ENCODE results near the gene CILP2. TPM values are rescaled to one million over a fixed set of nuclear protein-coding genes. Genes with fewer than 3 reads are reported as not detected.
A peak's percentile ranks its signal among the peaks of the same experiment; 100 is the strongest.

CILP2 gene
- total RNA-seq, 1 experiment from 2014 or later: 0.77 TPM

DNA sequence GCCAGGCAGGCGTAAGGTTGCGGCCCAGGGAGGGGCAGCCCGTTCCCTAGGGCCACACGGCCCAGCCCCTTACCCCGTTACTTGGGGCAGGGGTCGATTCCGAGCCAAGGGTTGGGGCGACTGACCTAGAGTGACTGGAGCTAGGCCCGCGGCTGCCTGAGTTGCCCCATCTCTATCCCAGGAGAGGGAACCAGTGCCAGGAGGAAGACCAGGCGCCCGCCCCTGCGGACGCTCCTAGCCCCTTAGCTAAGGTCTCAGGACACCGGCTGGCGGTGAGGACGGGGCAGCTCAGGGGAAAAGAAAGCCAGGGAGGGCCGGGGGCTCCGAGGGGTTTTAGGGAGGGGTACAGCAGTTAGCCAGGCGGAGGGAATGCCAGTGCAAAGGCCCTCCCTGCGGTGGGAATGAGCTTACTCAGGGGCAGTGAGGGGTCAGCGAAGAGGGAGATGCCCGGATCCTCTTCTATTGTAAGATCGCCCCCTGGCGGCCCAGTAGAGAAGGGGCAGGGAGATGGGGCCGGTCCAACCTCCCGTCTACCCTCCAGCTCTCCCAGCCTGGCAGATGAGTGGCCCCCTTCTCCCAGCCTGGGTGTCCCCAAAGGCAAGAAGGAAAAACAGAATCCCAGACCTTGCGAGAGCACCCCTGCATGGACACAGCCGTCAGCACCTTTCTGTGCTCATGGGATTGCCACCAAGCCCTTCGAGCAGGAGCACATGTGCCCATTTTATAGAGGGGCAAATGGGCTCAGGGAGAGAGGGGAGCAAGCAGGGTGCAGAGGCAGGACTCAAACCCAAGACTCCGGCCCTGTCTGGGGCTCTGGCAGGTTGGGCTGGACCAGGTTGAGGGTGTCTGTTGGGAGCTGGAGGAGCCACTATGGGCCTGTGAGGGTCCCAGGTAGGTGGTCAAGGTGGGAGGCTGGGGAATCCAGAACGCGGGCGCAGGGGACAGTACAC, 16.3 kb downstream of the CILP2 start:
- no peaks in the 10 kb centered on the region for H3K36me3 ChIP-seq (ENCODE audit: insufficient read depth, low read length, poor library complexity, severe bottlenecking)
- ChIA-PET POLR2A (ENCODE audit: low non-redundant PET) (no interaction called here), CTCF (interaction anchor here (1.2 kb wide), 3 partner anchors 22 to 408 kb away, joined by 3 to 5 read pairs (median 3); no protein-coding TSS in a partner anchor)
- H3K4me1 ChIP-seq (ENCODE audit: insufficient read depth, low read length, poor library complexity, severe bottlenecking): no peaks in the 10 kb centered on the region
- intact Hi-C loops (cut with micrococcal nuclease; ENCODE audit: unreplicated experiment): no loop called here
- DNase-seq (ENCODE audit: low spot score): peak; percentile 61
- BruUV-seq (replicated peaks): no TSS peak
- no peaks in the 10 kb centered on the region for H3K27me3 ChIP-seq (replicated peaks; ENCODE audit: insufficient read depth, low read depth, low read length, poor library complexity)
- H3K27ac ChIP-seq (ENCODE audit: low read depth, low read length, poor library complexity, severe bottlenecking): no peak overlapping the region
- H3K9me3 ChIP-seq (ENCODE audit: low read depth, low read length, poor library complexity, severe bottlenecking): no peaks in the 10 kb centered on the region
- peak; percentile 84 for TF ChIP-seq CTCF (conservative IDR thresholded peaks at IDR 0.05; ENCODE audit: low read depth, low read length)
- TF ChIP-seq EZH2 (IDR thresholded peaks at IDR 0.05; ENCODE audit: borderline replicate concordance, low read depth, low read length, poor library complexity, severe bottlenecking): no peak
- no peak overlapping the region for H3K4me3 ChIP-seq (ENCODE audit: low read depth, low read length, poor library complexity, severe bottlenecking)

- POLR2A ChIA-PET (ENCODE audit: low non-redundant PET): no interaction called here
- H3K9me3 ChIP-seq (ENCODE audit: low read depth, low read length, poor library complexity, severe bottlenecking): no peaks in the 10 kb centered on the region
- CTCF ChIA-PET: interaction anchor here (0.6 kb wide), 1 partner anchor 17 kb away, joined by 7 read pairs; no protein-coding TSS in a partner anchor
- TF ChIP-seq CTCF (conservative IDR thresholded peaks at IDR 0.05; ENCODE audit: low read depth, low read length): no peak
- TF ChIP-seq EZH2 (IDR thresholded peaks at IDR 0.05; ENCODE audit: borderline replicate concordance, low read depth, low read length, poor library complexity, severe bottlenecking): no peak
- intact Hi-C loops (cut with micrococcal nuclease; ENCODE audit: unreplicated experiment): no loop called here
- H3K4me1 ChIP-seq (ENCODE audit: insufficient read depth, low read length, poor library complexity, severe bottlenecking): no peaks in the 10 kb centered on the region
- no peak overlapping the region for H3K27ac ChIP-seq (ENCODE audit: low read depth, low read length, poor library complexity, severe bottlenecking)
- H3K36me3 ChIP-seq (ENCODE audit: insufficient read depth, low read length, poor library complexity, severe bottlenecking): no peaks in the 10 kb centered on the region
- DNase-seq (ENCODE audit: low spot score): no peak
- no peaks in the 10 kb centered on the region for H3K27me3 ChIP-seq (replicated peaks; ENCODE audit: insufficient read depth, low read depth, low read length, poor library complexity)
- no peak overlapping the region for H3K4me3 ChIP-seq (ENCODE audit: low read depth, low read length, poor library complexity, severe bottlenecking)
- BruUV-seq (replicated peaks): no TSS peak
These were observed 20.0 kb downstream of the CILP2 start for GRCh38 chr19:19558055-19558454.

DNA sequence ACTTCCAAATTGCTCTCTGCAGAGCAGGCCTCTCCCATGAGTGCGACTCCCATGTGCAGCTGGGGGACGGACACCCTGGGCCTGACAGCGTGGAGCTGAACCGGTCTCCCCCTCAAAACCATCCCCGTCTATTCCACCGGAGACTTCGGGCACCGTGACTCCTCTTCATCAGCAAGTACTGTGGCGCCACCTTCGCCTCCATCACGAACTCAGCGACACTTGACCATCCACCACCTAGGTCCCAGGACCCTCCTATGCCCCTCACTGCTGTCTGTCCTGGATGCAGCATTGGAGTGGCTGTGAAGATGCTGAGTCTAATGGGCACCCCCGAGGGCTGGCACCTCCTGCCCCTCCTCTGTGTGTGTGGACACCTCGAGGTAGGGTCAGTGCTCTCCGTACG, 20.6 kb downstream of the CILP2 start:
- Histone ChIP-seq H3K9me3 (ENCODE audit: low read depth, low read length, poor library complexity, severe bottlenecking) (no peaks in the 10 kb centered on the region), H3K27ac (ENCODE audit: low read depth, low read length, poor library complexity, severe bottlenecking) (no peak overlapping the region), H3K4me1 (ENCODE audit: insufficient read depth, low read length, poor library complexity, severe bottlenecking) (no peaks in the 10 kb centered on the region), H3K27me3 (replicated peaks; ENCODE audit: insufficient read depth, low read depth, low read length, poor library complexity) (no peaks in the 10 kb centered on the region), H3K4me3 (ENCODE audit: low read depth, low read length, poor library complexity, severe bottlenecking) (no peak overlapping the region), H3K36me3 (ENCODE audit: insufficient read depth, low read length, poor library complexity, severe bottlenecking) (no peaks in the 10 kb centered on the region)
- DNase-seq (ENCODE audit: low spot score): no peak
- POLR2A ChIA-PET (ENCODE audit: low non-redundant PET): interaction anchor here (0.5 kb wide), 1 partner anchor 156 kb away, joined by 3 read pairs; no protein-coding TSS in a partner anchor
- TF ChIP-seq EZH2 (IDR thresholded peaks at IDR 0.05; ENCODE audit: borderline replicate concordance, low read depth, low read length, poor library complexity, severe bottlenecking) (no peak), CTCF (conservative IDR thresholded peaks at IDR 0.05; ENCODE audit: low read depth, low read length) (no peak)
- CTCF ChIA-PET: interaction anchor here (0.6 kb wide), 1 partner anchor 16 kb away, joined by 7 read pairs; no protein-coding TSS in a partner anchor
- intact Hi-C loops (cut with micrococcal nuclease; ENCODE audit: unreplicated experiment): no loop called here
- BruUV-seq (replicated peaks): no TSS peak
